Stimulated activated CD8-positive, alpha-beta memory T cell treated with anti-CD3 and anti-CD28 coated beads, Interleukin-15, amount 100 ng/mL, for 24 hours (primary cell): ENCODE data around the gene NRSN1.

Experiments
- DNase-seq: peaks from one replicate; pipeline ENCODE4 v3.0.0-alpha.2; 2020; ENCODE audit warnings: low read depth

Gene NRSN1, protein sequence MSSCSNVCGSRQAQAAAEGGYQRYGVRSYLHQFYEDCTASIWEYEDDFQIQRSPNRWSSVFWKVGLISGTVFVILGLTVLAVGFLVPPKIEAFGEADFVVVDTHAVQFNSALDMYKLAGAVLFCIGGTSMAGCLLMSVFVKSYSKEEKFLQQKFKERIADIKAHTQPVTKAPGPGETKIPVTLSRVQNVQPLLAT

DNA sequence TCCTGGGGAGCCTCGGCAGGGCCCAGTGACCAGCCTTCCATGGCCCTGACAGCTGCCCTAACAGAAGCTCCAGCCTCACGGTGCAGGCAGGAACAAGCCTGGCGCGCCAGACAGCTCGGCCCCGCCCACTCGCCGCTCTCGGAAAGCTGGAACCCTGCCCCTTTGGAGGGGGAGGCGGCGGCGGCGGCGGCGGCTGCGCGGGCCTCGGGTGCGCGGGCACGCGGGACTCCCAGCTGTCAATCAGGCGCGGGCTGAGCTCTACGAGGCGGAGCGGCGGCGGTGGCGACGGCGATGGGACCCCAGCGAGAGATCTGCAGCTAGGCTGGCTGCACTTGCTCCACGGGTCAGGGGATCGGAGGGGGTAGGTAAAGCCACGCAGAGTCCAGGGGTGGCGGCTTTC, at the start of gene NRSN1:
Gene NRSN1, plus strand, starts transcription at position 236 of the 400 bp plus-strand sequence. CDS start 8,113 bp downstream, outside the sequence.
- DNase-seq, result no peak

DNA sequence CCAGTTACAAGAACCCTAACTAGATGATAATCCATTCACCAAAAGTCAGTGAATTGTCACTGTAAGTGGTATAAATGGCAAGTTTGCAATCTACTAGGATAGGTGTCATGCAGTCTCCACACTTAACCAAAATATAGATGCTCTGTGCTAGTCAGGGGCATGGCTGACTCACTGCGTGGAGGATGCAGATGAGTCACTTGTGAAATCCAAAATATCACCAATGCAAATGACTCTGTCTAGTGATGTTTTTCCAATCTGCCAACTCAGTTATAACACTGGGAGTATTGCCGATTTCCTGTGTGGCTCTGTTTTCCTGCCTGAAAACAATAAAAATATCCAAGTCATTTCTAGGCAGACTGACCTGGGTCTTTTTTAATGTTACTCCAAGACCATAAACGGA, 47.8 kb upstream of the NRSN1 start:
- DNase-seq, result no peak

DNA sequence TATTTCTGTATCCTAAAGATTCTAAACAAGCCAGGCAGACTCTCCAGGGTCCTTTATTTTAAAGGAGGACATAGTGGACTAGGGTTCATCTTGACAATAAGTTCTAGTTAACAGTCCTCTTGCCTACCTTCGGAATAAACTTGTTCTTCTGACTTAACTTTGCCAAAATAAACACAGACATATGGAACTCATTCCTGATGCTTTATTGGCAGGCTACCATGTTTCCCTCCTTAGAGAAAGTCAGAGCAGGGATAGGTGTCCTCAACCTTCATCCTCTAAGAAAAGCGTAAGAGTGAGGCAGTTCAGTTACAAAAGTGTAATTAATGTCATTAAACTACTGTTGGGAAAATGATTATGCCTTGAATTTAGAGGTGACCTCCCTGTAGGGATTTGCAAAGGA, 46.9 kb upstream of the NRSN1 start:
- DNase-seq, result no peak

DNA sequence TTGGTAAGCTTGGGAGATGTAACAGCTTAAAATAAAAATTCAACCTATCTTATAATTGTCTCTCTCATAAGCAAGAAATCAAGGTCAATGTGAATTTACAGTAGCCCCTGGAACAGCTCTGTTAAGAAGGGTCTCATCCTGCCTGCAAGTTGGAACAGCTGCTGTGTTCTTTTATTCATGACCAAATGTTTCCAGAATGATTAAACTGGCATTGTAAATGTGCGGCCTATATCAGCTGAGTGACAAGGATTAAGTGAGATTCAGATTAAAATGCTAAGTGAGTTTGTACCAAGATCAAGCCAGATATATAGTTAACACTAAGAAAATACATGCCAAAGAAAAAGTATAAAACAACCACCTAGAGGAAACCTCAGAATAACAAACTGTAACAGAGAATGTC, 45.3 kb upstream of the NRSN1 start:
- no peak for DNase-seq

DNA sequence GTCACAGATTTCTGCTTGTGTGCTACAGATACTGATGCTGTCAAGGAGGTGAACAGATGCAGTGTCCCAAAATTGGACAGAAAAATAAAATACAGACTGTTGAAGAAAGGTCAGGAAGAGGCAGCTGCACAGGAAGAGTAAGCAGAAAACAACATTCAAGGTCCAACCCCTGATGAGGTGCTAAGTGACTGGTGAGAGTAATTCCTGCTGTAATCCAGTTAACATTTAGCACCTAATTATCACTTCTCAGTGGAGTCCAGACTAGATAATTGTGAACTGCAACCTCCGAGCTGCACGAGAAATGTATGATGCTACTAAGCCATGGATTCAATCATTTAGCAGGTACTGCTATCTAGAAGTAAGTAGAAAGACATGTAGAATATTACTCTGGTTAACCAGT, 36.3 kb upstream of the NRSN1 start:
- DNase-seq, result no peak

DNA sequence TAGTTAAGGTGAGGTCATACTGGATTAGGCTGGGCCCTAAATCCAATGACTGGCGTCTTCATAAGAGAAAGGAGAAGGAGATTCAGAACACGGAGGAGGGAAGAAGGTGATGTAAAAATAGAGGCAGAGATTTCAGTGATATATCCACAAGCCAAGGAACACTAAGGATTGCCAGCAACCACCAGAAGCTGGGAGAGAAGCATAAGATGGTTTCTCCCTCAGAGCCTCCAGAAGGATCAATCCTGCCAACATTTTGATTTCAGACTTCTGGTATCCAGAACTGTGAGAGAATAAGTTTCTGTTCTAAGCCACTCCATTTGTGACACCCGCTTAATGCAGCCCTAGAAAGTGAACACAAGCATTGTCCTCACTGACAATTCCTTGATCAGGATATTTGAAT, 33.6 kb upstream of the NRSN1 start:
- no peak for DNase-seq

DNA sequence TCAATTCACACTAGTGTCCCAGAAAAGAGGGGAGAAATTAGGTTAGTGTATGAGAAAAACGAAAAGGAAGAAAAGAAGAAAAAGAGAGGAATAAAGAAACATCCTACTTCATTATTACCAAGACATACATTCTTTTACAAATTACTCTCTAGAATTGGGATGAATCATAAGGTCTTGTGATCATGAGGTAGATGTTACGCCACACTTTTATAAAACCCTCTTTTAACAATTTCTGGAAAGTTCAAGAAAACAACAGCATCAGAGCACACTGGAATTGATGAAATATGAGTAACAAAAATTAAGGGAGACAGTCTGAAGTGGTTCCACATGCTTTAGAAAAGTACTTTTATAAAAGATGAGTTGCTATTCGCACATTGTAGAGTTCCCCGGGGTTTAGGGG, 32.6 kb upstream of the NRSN1 start:
- DNase-seq, result no peak

DNA sequence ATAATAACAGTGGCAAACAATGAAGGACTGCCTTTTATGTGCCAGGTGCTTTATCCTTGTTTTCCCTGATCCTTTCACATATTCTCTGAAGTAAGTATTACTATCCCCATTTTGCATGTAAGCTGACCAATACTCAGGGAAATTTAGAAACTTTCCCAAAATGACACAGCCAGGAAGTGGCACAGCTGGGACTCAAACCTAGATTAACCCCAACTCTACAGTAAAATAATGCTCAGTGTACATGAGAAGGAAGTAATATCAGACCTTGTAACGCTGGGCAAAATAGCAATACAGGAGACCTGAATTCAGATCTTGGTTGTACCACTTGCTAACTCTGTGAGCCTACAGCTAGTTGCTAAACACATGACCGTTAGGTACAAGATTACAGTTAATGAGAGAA, 26.8 kb upstream of the NRSN1 start:
- DNase-seq, result no peak

DNA sequence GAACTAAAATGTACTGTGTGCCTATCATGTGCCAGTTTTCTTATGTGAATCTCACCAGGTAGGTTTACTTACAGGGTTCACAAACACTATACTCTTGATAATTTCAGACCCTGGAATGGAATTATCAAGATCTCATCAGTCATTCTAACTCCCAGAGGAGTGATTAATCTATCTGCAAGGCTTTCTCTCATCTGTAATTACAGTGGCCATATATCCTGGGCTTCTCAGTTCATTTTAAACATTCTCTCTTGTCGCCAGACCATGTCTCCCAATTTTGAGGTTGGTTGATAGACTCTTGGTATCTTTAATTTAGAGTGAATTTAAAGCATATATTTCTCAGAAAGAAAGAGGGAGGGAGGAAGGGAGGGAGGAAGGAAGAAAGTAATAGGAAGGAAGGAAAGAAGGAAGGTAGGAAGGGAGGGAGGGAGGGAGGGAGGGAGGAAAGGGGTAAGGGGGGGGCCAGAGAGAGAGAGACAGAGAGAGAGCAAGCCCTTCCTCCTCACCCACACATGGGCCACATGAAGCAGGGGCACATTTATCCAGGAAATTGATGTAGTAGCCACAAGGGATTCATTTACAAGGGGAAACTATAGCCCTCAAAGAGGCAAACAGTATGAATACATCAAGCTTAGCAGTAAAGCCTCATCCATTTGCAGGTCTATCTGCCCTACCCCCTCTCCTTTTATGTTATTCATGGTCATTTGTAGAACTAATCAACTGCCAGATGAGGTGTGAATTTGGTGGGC, 25.8 kb upstream of the NRSN1 start:
- no peak for DNase-seq

DNA sequence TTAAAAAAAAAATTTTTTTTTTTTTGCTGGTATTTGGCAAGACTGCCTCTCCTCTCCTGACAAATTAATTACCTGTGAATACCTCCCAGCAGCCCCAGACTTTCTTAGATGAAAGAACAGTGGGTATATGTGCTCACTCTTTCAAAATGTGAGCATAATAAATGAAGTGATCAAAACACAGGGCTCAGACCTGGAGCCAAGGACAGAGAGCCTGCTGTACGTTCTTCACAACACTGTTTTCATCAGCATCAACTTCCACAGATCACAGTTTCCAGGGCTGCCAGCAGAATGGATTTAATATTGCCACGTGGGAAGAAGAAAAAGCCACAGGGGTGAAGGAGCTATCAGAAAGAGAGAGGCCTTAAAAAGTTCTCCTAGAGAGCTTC, 25.3 kb upstream of the NRSN1 start:
- no peak for DNase-seq

DNA sequence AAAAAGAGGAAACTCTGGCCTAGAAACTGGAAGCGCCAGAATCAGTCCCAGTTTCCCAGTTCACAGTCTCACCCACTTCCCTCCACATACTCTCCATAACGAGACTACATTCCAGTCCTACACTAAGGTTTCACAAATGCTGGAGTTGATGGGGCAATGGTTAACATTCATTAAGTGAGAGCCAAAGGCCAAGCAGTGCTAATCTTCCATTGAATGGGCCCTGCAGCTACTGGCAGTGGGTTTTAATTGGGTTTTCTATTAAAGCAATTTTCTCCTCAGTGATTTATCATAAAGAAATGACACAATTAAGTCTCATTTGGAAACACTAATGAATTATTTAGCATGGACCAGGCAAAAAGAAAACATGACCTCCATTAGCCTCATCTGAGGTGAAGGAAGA, 20.8 kb upstream of the NRSN1 start:
- no peak for DNase-seq

DNA sequence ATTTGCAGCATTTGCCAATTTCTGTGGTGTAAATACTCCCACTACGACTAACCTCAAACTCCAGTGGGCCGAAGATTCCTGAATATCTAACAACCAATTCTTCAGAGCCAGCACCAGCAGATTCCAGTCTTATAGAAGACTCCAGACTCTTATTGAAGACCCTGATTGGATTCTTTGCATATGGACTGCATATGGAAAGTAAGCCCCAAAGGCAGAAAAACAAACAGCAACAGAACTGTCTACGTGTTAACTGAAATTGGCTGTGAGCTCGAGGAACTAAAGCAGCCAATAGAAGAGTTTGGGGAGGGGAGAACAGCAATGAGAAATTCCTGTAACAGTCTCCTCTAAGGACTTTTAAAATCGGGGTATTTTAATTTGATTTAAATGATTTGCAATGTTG, 19.7 kb upstream of the NRSN1 start:
- no peak for DNase-seq

DNA sequence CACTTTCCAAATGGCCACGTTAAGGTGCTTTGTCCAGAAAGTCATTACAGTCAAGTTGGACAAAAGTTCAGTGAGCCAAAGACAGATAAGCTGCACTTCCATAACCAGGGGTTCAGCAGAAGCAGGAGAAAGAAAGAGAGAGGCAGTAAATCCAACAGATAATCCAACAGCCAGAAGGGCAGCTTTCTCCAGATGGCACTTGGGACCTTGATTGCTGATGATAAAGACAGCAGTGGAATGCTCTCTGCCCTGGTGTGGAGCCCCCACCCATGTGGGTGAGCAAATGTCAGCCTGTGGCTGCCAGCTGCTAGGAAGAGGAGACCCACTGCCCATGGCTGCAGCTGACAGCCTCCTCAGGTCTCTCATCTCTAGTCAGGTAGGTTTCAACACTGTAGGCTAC, 18.7 kb upstream of the NRSN1 start:
- DNase-seq, result no peak

DNA sequence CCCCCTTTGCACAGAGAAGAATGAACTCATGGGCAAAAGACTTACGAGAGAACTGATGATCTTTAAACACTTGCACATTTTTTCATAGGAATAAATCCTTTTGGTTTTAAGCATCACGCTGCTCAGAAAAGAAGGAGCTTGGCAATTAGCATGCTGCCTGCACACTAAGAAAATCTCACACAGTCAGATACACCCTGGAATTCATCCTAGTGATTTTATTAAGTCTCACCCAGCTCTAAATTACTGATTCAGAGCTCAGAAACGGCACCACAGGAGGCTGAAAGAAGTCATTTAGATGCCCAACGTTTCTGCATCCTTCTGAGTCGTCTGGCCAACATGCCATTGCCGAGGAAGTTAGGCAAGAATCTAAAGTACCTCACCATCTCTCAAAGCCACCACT, 18.0 kb upstream of the NRSN1 start:
- no peak for DNase-seq

DNA sequence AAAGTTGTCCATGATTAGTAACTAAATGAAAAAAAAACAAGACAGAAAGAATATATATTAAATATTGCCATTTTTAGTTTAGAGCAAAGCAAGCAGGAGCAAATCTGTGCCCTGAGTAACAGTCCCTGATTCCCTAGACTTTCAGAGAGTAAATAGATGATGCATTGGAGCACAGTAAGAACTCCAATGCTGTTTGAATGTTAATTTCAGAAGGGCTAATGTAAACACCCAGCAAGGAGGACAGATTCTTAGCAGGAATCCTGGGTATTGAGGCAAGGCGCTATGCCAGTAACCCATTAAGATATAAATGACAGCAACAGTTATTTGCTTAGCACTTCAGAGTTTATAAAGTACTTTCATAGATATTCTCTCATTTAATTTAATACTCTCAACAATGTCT, 15.6 kb upstream of the NRSN1 start:
- DNase-seq, result no peak

DNA sequence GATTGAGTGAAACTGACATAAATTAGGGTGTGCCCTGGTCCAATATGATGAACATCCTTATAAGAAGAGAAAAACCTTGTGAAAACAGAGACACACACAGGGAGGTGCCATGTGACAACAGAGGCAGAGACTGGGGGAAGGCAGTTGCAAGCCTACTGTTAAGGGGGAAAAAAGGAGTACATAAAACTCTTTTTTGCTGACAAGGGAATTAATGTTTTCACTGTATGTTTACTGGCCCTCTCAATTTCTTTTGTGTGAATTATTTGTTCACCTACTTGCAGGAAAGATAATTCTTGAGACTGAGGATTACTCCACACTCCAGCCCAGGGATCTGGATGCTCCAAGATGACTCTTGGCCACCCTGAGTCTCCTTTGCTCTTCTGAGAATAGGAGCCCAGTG, 12.1 kb upstream of the NRSN1 start:
- no peak for DNase-seq

DNA sequence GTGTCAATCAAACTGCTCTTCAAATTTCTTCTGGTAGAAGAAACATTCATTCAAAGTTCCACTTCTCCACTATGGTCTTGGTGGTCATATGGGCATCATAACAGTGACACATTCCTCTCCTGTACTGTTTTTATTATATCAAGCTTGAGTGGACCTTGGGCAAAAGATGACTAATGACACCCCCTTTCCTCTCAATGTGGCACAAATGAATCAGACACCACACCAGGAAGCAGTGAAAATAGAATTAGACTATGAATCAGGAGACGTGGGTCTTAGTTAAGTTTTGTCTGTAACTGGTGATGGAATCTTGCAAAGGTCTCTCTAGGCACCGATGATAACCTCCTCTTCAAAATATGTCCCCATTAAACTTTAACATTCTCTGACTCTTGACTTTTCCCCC, 9.0 kb upstream of the NRSN1 start:
- DNase-seq, result no peak

DNA sequence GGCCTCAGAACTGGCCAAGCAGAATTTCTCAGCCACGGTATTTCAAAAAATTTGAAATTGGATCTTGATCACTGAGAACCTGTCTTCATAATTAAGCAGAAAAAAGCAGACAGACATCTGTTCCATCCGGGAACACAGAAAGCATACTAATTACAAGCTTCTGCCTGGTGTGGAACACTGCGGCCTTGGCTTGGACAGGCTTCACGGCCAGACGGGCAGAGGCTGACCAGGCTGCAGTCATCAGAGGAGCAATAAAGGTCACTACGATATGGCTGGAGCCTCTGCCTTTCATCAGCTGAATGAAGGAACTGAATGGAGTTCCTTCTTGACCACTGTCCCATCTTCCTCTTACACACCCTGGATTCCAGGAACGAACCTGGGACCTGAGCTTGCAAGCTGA, 3.9 kb upstream of the NRSN1 start:
- DNase-seq, result no peak

DNA sequence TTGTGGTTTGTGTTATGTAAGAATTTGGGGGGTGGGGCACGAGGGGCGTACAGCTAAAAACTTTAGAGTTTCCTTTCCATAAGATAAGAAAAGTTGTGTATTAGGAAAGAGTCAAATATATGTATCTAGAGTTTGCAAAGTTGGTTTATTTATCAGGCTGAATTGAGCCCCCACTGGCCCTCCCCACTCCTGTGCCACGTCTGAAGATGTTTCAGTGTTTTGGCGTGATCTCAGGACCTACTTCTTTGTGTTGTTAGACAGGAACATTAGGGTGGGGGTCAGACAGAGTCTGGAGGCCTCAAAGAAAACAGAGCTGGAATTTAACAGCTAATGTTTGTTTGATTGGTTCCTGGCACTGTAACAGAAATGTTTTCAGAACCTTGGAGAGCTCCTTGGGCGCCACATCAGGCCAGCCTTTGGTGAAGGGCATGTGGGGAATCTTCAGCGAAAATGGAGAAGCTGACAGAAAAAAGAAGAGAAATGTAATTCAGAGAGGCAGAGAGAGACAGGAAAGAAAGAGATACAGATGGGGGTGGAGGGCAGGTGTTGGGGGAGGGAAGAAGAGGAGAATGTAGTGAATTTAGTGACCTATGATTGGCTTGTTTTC, 674 bp downstream of the NRSN1 start:
- no peak for DNase-seq

DNA sequence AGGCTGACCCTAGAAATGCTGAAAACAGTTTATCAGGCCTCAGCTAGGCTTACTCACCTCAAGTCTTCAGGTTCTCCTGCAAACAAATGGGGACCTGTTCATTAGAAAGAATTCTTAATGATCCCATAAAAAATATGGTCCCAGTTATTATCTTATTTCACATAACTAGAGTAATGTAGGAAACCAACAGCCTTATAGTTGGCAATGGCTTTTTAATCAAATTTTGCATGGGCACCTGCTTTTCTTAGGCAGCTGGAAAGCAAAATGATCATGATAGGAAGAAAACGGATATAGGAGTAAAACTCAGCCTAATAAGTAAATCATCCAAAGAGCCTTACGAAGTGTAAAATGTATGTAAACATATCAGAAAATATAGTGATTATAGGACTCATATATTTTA, 1.3 kb downstream of the NRSN1 start:
- no peak for DNase-seq

DNA sequence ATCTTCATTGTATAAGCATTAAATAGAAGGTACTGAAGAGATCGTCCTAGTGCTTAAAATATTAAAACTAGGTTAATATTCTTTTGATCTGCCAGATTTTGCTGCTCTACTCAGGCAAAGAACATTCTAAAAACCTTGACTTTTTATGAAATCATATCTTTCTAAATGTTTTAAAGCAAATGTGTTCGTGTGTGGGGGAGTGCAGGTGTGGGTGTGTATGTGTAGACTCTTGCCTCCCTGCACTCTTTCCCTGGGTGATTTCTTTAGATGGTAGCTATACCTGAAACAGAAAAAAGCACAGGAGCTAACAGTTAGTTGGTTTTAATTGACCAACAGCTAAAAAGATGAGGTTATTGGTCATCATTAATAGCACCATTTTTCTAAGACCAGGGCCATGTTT, 5.7 kb downstream of the NRSN1 start:
- DNase-seq, result no peak

DNA sequence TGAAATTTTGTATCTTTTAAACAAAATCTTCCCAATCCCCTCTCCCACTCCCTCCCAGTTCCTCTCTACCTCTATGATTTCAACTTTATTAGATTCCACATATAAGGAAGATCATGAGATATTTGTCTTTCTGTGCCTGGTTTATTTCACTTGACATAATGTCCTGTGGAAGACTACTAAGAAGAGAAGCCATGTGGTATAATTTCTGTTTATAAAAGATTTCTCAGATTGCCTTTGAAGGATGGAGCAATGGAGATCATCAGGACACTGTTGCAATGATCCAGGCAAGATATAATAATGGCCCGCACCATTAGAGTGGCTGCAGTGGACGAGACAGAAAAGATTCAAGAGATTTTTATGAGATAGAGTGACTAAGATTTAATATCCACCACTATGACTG, 13.1 kb downstream of the NRSN1 start:
- no peak for DNase-seq

DNA sequence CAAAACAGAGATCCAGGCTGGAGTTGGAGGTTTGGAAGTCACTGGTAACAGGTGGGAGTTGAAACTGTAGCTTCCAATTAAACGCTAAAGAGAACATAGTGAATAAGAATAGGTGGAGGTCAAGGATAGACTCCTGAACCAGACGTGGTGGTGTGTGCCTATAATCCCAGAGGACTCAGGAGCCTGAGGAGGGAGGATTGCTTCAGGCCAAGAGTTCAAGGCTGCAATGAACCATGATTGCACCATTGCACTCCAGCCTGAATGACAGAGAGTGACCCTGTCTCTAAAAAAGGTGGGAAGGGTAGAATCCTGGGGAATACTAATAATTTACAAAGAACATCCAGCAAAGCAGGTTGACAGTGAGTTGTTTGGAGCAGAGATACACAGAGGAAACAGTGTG, 13.6 kb downstream of the NRSN1 start:
- DNase-seq, result no peak

DNA sequence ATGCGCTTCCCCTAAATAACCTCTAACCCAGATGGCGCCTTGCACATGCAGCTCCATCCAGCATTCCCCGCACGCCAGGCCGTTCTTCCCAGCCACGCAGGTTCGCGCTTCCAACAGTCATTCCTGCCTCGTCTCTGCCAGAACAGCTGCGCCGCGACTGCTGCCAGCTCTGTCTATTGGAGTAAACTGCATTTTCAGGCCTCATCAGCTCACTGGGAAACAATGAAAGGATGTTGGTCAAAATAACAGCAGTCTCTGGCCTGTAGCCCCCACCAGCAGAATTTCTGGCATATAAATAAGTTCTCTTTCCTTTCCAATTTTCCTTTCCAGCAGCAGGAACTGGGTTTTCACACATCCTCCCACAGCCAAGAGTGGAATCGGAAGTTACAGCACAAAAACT, 14.6 kb downstream of the NRSN1 start:
- DNase-seq, result no peak
